IMR-90 (cell line): ENCODE data around the gene HOGA1. TPM values are rescaled to one million over a fixed set of nuclear protein-coding genes. Genes with fewer than 3 reads are reported as not detected.

Experiments used
- ATAC-seq: fragments of 200-7000 bp; cut with Tn5 transposase; 2 replicates; pipeline ENCODE4 v1.9.1; 2020; ENCODE audit warnings: low read depth, mild to moderate bottlenecking, moderate library complexity
- BruUV-seq: library from RNA; stranded (reverse); fragments of 400-500 nt; replicated peaks from 2 replicates; lab custom pipeline; 2021; lab: Mats Ljungman, UMichigan
- CTCF ChIA-PET: fragments of 300-600 bp; formaldehyde crosslinking; extraction: SDS; loops from one replicate; lab custom pipeline; 2021; ENCODE audit warnings: antibody characterized with exemption; lab: Yijun Ruan, JAX
- POLR2A ChIA-PET: fragments of 300-600 bp; sonication (Branson Sonifier 250); formaldehyde crosslinking; loops from one replicate; lab custom pipeline; 2022; ENCODE audit warnings: antibody characterized with exemption; ENCODE audit not compliant: unreplicated experiment; lab: Charles Lee
- DNase-seq: peaks from one replicate; pipeline ENCODE4 v3.0.0; 2013
- H2AFZ ChIP-seq: replicated peaks from 2 replicates; pipeline ENCODE3; 2013; ENCODE audit warnings: low read length, mild to moderate bottlenecking; ENCODE audit not compliant: poor library complexity
- H2AK5ac ChIP-seq: 2 replicates; pipeline ENCODE4 v1.6.1; 2013; ENCODE audit warnings: low read depth, low read length, inconsistent platforms
- H2AK9ac ChIP-seq: replicated peaks from 2 replicates; pipeline ENCODE3; 2013; ENCODE audit warnings: mild to moderate bottlenecking, low read depth, low read length, moderate library complexity; ENCODE audit not compliant: poor library complexity
- H2BK120ac ChIP-seq: 2 replicates; pipeline ENCODE4 v1.6.1; 2013; ENCODE audit warnings: low read depth, low read length, inconsistent platforms
- H2BK15ac ChIP-seq: 3 replicates; pipeline ENCODE4 v1.6.1; 2013; ENCODE audit warnings: low read depth, low read length, inconsistent platforms
- H2BK20ac ChIP-seq: 2 replicates; pipeline ENCODE4 v1.6.1; 2013; ENCODE audit warnings: low read depth, mild to moderate bottlenecking, inconsistent platforms, low read length, moderate library complexity
- H2BK5ac ChIP-seq: 2 replicates; pipeline ENCODE4 v1.6.1; 2013; ENCODE audit warnings: mild to moderate bottlenecking, low read depth, low read length, inconsistent platforms; ENCODE audit not compliant: poor library complexity, severe bottlenecking
- H3K14ac ChIP-seq: replicated peaks from 2 replicates; pipeline ENCODE4 v1.6.1; 2013; ENCODE audit warnings: low read depth, low read length, inconsistent platforms
- H3K18ac ChIP-seq: 2 replicates; pipeline ENCODE4 v1.6.1; 2013; ENCODE audit warnings: low read depth, low read length, control low read depth
- H3K23ac ChIP-seq: 2 replicates; pipeline ENCODE4 v1.6.1; 2013; ENCODE audit warnings: low read depth, low read length, inconsistent platforms
- H3K27ac ChIP-seq: 2 replicates; pipeline ENCODE4 v1.5.1; 2013; ENCODE audit warnings: mild to moderate bottlenecking, control low read depth, low read length; ENCODE audit not compliant: insufficient read depth
- H3K27me3 ChIP-seq: 2 replicates; pipeline ENCODE4 v1.6.1; 2013; ENCODE audit warnings: low read length; ENCODE audit not compliant: control insufficient read depth, insufficient read depth
- H3K36me3 ChIP-seq: 2 replicates; pipeline ENCODE4 v1.6.1; 2013; ENCODE audit warnings: low read length, mixed read lengths; ENCODE audit not compliant: control insufficient read depth, insufficient read depth
- H3K4ac ChIP-seq: 2 replicates; pipeline ENCODE4 v1.6.1; 2013; ENCODE audit warnings: low read depth, low read length, inconsistent platforms
- H3K4me1 ChIP-seq: 2 replicates; pipeline ENCODE4 v1.6.1; 2013; ENCODE audit warnings: low read length, mixed read lengths; ENCODE audit not compliant: control insufficient read depth, insufficient read depth
- H3K4me2 ChIP-seq: 2 replicates; pipeline ENCODE4 v1.6.1; 2013; ENCODE audit warnings: low read depth, mild to moderate bottlenecking, control low read depth, low read length, moderate library complexity
- H3K4me3 ChIP-seq: 2 replicates; pipeline ENCODE4 v1.5.1; 2013; ENCODE audit warnings: low read depth, mild to moderate bottlenecking, control low read depth, low read length, moderate library complexity; ENCODE audit not compliant: insufficient read depth
- H3K56ac ChIP-seq: 2 replicates; pipeline ENCODE4 v1.6.1; 2013; ENCODE audit warnings: low read length, inconsistent platforms; ENCODE audit not compliant: insufficient read depth; ENCODE audit errors: extremely low read depth
- H3K79me1 ChIP-seq, 2 experiments: 2 replicates each; pipeline ENCODE4 v1.6.1; 2013; ENCODE audit warnings: low read length in 2 of 2, inconsistent platforms in 1 of 2, low read depth in 1 of 2
- H3K9ac ChIP-seq: 2 replicates; pipeline ENCODE4 v1.6.1; 2013; ENCODE audit warnings: low read depth, low read length, control low read depth
- H3K9me1 ChIP-seq: 2 replicates; pipeline ENCODE4 v1.6.1; 2013; ENCODE audit warnings: low read length, inconsistent platforms; ENCODE audit not compliant: insufficient read depth
- H3K9me3 ChIP-seq: 2 replicates; pipeline ENCODE4 v1.6.1; 2013; ENCODE audit warnings: low read length; ENCODE audit not compliant: control insufficient read depth, insufficient read depth
- H4K20me1 ChIP-seq: 2 replicates; pipeline ENCODE4 v1.6.1; 2013; ENCODE audit warnings: low read length, inconsistent platforms; ENCODE audit not compliant: insufficient read depth
- H4K5ac ChIP-seq: 2 replicates; pipeline ENCODE4 v1.6.1; 2013; ENCODE audit warnings: mild to moderate bottlenecking, low read depth, low read length, control low read depth
- H4K8ac ChIP-seq, 2 experiments: 2 replicates each; pipeline ENCODE4 v1.6.1; 2013; ENCODE audit warnings: low read depth in 2 of 2, low read length in 2 of 2, control low read depth in 1 of 2, inconsistent platforms in 1 of 2
- H4K91ac ChIP-seq: 2 replicates; pipeline ENCODE4 v1.6.1; 2013; ENCODE audit warnings: low read depth, low read length, inconsistent platforms; ENCODE audit not compliant: insufficient read depth
- BHLHE40 ChIP-seq: fragments of 150-350 bp; IDR thresholded peaks from 2 replicates; pipeline ENCODE4 v1.6.1; 2016; ENCODE audit warnings: mild to moderate bottlenecking, low read depth, low read length
- CEBPB ChIP-seq: IDR thresholded peaks from 2 replicates; pipeline ENCODE4 v1.6.1; 2012; ENCODE audit warnings: low read depth, low read length, improper control_type of control experiment
- WGBS, 2 experiments: methylation state at CpG; one replicate each; pipeline versions ENCODE4 v1.1.5 to v1.1.7; 2013; ENCODE audit warnings: missing lambda C conversion rate in 2 of 2; ENCODE audit not compliant: insufficient read length in 1 of 2; ENCODE audit errors: extremely low coverage in 2 of 2; 5-methylcytosine and 5-hydroxymethylcytosine counted together
- dilution Hi-C: fragments of 300-500 bp; cut with HindIII; formaldehyde crosslinking; loops from one replicate; pipeline ENCODE4 v1.14.3; 2018; ENCODE audit warnings: low sequenced_read_pairs; ENCODE audit not compliant: unreplicated experiment
- in situ Hi-C: fragments of 300-500 bp; cut with MboI; formaldehyde crosslinking; loops from 3 replicates; pipeline ENCODE4 v1.14.3; 2019; ENCODE audit warnings: low sequenced_read_pairs, inconsistent platforms, mixed read lengths
- intact Hi-C: fragments of 100-400 bp; cut with micrococcal nuclease; formaldehyde crosslinking; loops from 2 replicates; pipeline ENCODE4 v1.10.0; 2022
- polyA plus RNA-seq, 3 experiments: library from polyadenylated mRNA; depleted of rRNA; stranded (reverse); fragments of >200 nt; gene quantifications; 2 replicates each; pipeline ENCODE4 v1.2.3, GENCODE V29; 2012; ENCODE audit warnings: low replicate concordance in 1 of 3
- total RNA-seq: library from RNA; depleted of rRNA; stranded (reverse); fragments of >200 nt; gene quantifications from 2 replicates; pipeline ENCODE4 v1.2.3, GENCODE V29; 2012

Gene HOGA1
- total and polyA plus RNA-seq, 2 of the 4 experiments (the other 2 are of a cell fraction), result 0.36 to 0.41 TPM

GRCh38 chr10:97647556-97647955 is 63.4 kb downstream of the HOGA1 start:
- peaks cover 33 to 73% of the 10 kb centered on the region in 2 experiments for H3K79me1 ChIP-seq
- H2AK9ac ChIP-seq, result no peak overlapping the region
- peak overlapping the region; percentile 52; the same call in 1 of the 2 replicates for H3K4me2 ChIP-seq
- H2AFZ ChIP-seq, result no peak overlapping the region
- ChIA-PET POLR2A (no interaction called here), CTCF (no interaction called here)
- dilution Hi-C loops (no loop called here), intact Hi-C loops (loop anchor here (2.0 kb wide), 1 partner anchor 183 kb away; no protein-coding TSS in a partner anchor), in situ Hi-C loops (no loop called here)
- H4K20me1 ChIP-seq, result peaks cover 15% of the 10 kb centered on the region; the same call in 1 of the 2 replicates
- H2BK5ac ChIP-seq, result peak overlapping the region; percentile 64
- peak overlapping the region; percentile 27; the same call in 1 of the 2 replicates for H3K4ac ChIP-seq
- WGBS, 2 experiments, result 89% methylated on average over 1 of the region's 1 CpG; no CpG with 5 or more reads in 1 of the 2 experiments
- no peak overlapping the region for H3K56ac ChIP-seq
- peak overlapping the region; percentile 64 for H2AK5ac ChIP-seq
- ATAC-seq (no peak), DNase-seq (peak; percentile 57)
- peaks cover 25% of the 10 kb centered on the region for H3K36me3 ChIP-seq
- no peaks in the 10 kb centered on the region for H3K9me3 ChIP-seq
- no peaks in the 10 kb centered on the region for H3K27me3 ChIP-seq
- peak overlapping the region; percentile 19; the same call in 1 of the 2 replicates for H3K23ac ChIP-seq
- H2BK20ac ChIP-seq, result peak overlapping the region; percentile 2; the same call in 1 of the 2 replicates
- H3K18ac ChIP-seq, result peak overlapping the region; percentile 64; the same call in 1 of the 2 replicates
- H2BK120ac ChIP-seq, result peak overlapping the region; percentile 12; the same call in 1 of the 2 replicates
- H3K9me1 ChIP-seq, result peaks cover 28% of the 10 kb centered on the region
- H3K4me3 ChIP-seq, result no peak overlapping the region
- H3K4me1 ChIP-seq, result peaks cover 19% of the 10 kb centered on the region
- peak overlapping the region; percentile 73 for H3K27ac ChIP-seq
- peak overlapping the region; percentile 30; the same call in 1 of the 3 replicates for H2BK15ac ChIP-seq
- 0 out of 2 replicates have a peak overlapping the region, but pooled peaks have one; percentile 59 for H4K5ac ChIP-seq
- 0 out of 2 replicates have a peak overlapping the region, but pooled peaks have one; percentile 14 for H4K91ac ChIP-seq
- no peak overlapping the region for H3K9ac ChIP-seq
- TF ChIP-seq BHLHE40 (no peak), CEBPB (peak; percentile 89)
- 0 out of 2 replicates have a peak overlapping the region, but pooled peaks have one; percentile 5 for H3K14ac ChIP-seq
- peak overlapping the region in 1 of 2 experiments; percentile 5; a peak in 3 of 4 replicates for H4K8ac ChIP-seq
- no TSS peak for BruUV-seq
